H1 (cell line): ENCODE data around the gene GABPB1. TPM values are rescaled to one million over a fixed set of nuclear protein-coding genes. Genes with fewer than 3 reads are reported as not detected.

ENCODE experiments used
- CTCF ChIA-PET: fragments of 300-600 bp; sonication (Branson Sonifier 250); formaldehyde crosslinking; loops from one replicate; lab custom pipeline; 2021; ENCODE audit not compliant: partially characterized antibody; lab: Charles Lee
- POLR2A ChIA-PET: fragments of 300-600 bp; sonication (Branson Sonifier 250); formaldehyde crosslinking; loops from one replicate; lab custom pipeline; 2021; ENCODE audit warnings: inconsistent platforms; ENCODE audit not compliant: partially characterized antibody; lab: Charles Lee
- DNase-seq, 2 experiments: peaks; one replicate each; pipeline versions ENCODE4 v3.0.0 to v3.0.0-alpha.2; 2010 to 2022; ENCODE audit warnings: low spot score in 2 of 2, low read depth in 1 of 2, mixed read lengths in 1 of 2
- FAIRE-seq: peaks from 2 replicates; lab custom pipeline; 2011; peaks lifted over from hg19 to GRCh38; lab: Jason Lieb, UNC
- H2AFZ ChIP-seq: 2 replicates; pipeline ENCODE4 v1.8.1; 2012; ENCODE audit warnings: low read length, inconsistent platforms
- H2AK5ac ChIP-seq: 2 replicates; pipeline ENCODE4 v1.6.1; 2013; ENCODE audit warnings: low read depth, low read length
- H2BK120ac ChIP-seq: replicated peaks from 2 replicates; pipeline ENCODE3; 2013; ENCODE audit warnings: low read depth, low read length, inconsistent platforms
- H2BK12ac ChIP-seq: 2 replicates; pipeline ENCODE4 v1.6.1; 2013; ENCODE audit warnings: low read depth, low read length
- H2BK15ac ChIP-seq: 2 replicates; pipeline ENCODE4 v1.6.1; 2013; ENCODE audit warnings: low read length
- H2BK20ac ChIP-seq: 2 replicates; pipeline ENCODE4 v1.6.1; 2013; ENCODE audit warnings: low read length
- H2BK5ac ChIP-seq: 2 replicates; pipeline ENCODE4 v1.6.1; 2013; ENCODE audit warnings: low read depth, low read length
- H3K14ac ChIP-seq: 2 replicates; pipeline ENCODE4 v1.6.1; 2013; ENCODE audit warnings: inconsistent platforms; ENCODE audit not compliant: insufficient read length
- H3K18ac ChIP-seq: 2 replicates; pipeline ENCODE4 v1.6.1; 2013; ENCODE audit warnings: low read length; ENCODE audit errors: extremely low read depth
- H3K23ac ChIP-seq: 2 replicates; pipeline ENCODE4 v1.6.1; 2013; ENCODE audit warnings: inconsistent platforms; ENCODE audit not compliant: insufficient read length
- H3K23me2 ChIP-seq: 2 replicates; pipeline ENCODE4 v1.6.1; 2013; ENCODE audit warnings: low read depth, low read length
- H3K27ac ChIP-seq: 2 replicates; pipeline ENCODE4 v1.6.1; 2011; ENCODE audit warnings: low read depth, low read length, inconsistent platforms
- H3K27me3 ChIP-seq, 4 experiments: replicated peaks in 1 of 4; 1 replicate in 1 of 4; 2 replicates in 3 of 4; pipeline versions ENCODE4 v1.6.1 to v1.8.1; 2011 to 2013; ENCODE audit warnings: low read length in 3 of 4, mild to moderate bottlenecking in 3 of 4, inconsistent platforms in 2 of 4, mixed read lengths in 2 of 4, moderate library complexity in 1 of 4; ENCODE audit not compliant: control insufficient read depth in 3 of 4, insufficient read depth in 3 of 4; ENCODE audit errors: extremely low read depth in 1 of 4
- H3K36me3 ChIP-seq, 4 experiments: 2 replicates each; pipeline versions ENCODE4 v1.6.1 to v1.8.1; 2011 to 2013; ENCODE audit warnings: mild to moderate bottlenecking in 4 of 4, low read length in 3 of 4, moderate library complexity in 2 of 4, control low read depth in 1 of 4, inconsistent platforms in 1 of 4; ENCODE audit not compliant: insufficient read depth in 4 of 4, control insufficient read depth in 2 of 4
- H3K4ac ChIP-seq: replicated peaks from 2 replicates; pipeline ENCODE3; 2013; ENCODE audit warnings: low read length, low read depth, mixed read lengths, inconsistent platforms; ENCODE audit not compliant: insufficient read length
- H3K4me1 ChIP-seq, 4 experiments: replicated peaks in 1 of 4; 1 replicate in 1 of 4; 2 replicates in 3 of 4; pipeline versions ENCODE4 v1.6.1 to v1.8.1; 2011 to 2013; ENCODE audit warnings: low read length in 3 of 4, inconsistent platforms in 2 of 4, mixed read lengths in 1 of 4; ENCODE audit not compliant: insufficient read depth in 4 of 4, control insufficient read depth in 3 of 4
- H3K4me2 ChIP-seq, 2 experiments: 2 replicates each; pipeline versions ENCODE4 v1.6.1 to v1.8.1; 2011 to 2013; ENCODE audit warnings: low read depth in 2 of 2, low read length in 2 of 2, control low read depth in 1 of 2, inconsistent platforms in 1 of 2, mild to moderate bottlenecking in 1 of 2; ENCODE audit not compliant: insufficient read depth in 1 of 2
- H3K4me3 ChIP-seq, 4 experiments: fragments of 200-600, 300-600 bp in 1 of 4; sonication (generic), shearing (Covaris generic), sonication (Bioruptor Twin) in 1 of 4; 2 replicates each; pipeline versions ENCODE4 v1.5.1 to v1.8.1; 2011 to 2016; ENCODE audit warnings: low read length in 4 of 4, low read depth in 3 of 4, control low read depth in 2 of 4, inconsistent platforms in 2 of 4, mild to moderate bottlenecking in 2 of 4, mixed read lengths in 1 of 4, moderate library complexity in 1 of 4; ENCODE audit not compliant: insufficient read depth in 2 of 4; ENCODE audit errors: extremely low read depth in 1 of 4
- H3K56ac ChIP-seq: replicated peaks from 2 replicates; pipeline ENCODE3; 2013; ENCODE audit warnings: low read depth, mild to moderate bottlenecking, mixed read lengths, low read length, inconsistent platforms; ENCODE audit not compliant: insufficient read length
- H3K79me1 ChIP-seq: 2 replicates; pipeline ENCODE4 v1.6.1; 2013; ENCODE audit warnings: low read depth, low read length, control low read depth
- H3K79me2 ChIP-seq, 2 experiments: 2 replicates each; pipeline versions ENCODE4 v1.6.1 to v1.8.1; 2012 to 2013; ENCODE audit warnings: low read length in 2 of 2, mild to moderate bottlenecking in 2 of 2, inconsistent platforms in 1 of 2; ENCODE audit not compliant: insufficient read depth in 2 of 2, control insufficient read depth in 1 of 2
- H3K9ac ChIP-seq, 4 experiments: replicated peaks in 1 of 4; 1 replicate in 1 of 4; 2 replicates in 3 of 4; pipeline versions ENCODE4 v1.6.1 to v1.8.1; 2011 to 2013; ENCODE audit warnings: low read depth in 3 of 4, low read length in 3 of 4, control low read depth in 2 of 4, mild to moderate bottlenecking in 2 of 4, moderate library complexity in 2 of 4, inconsistent platforms in 1 of 4; ENCODE audit errors: extremely low read depth in 1 of 4
- H3K9me3 ChIP-seq, 2 experiments: 2 replicates each; pipeline versions ENCODE4 v1.6.1 to v1.8.1; 2012 to 2013; ENCODE audit warnings: mild to moderate bottlenecking in 2 of 2, moderate library complexity in 2 of 2, control low read depth in 1 of 2, inconsistent platforms in 1 of 2, low read depth in 1 of 2, low read length in 1 of 2, mixed read lengths in 1 of 2; ENCODE audit not compliant: insufficient read depth in 2 of 2
- H4K20me1 ChIP-seq, 2 experiments: replicated peaks in 1 of 2; 2 replicates each; pipeline versions ENCODE3 to v1.8.1; 2011 to 2013; ENCODE audit warnings: inconsistent platforms in 2 of 2, low read length in 2 of 2, mild to moderate bottlenecking in 1 of 2; ENCODE audit not compliant: insufficient read depth in 2 of 2, control insufficient read depth in 1 of 2
- H4K5ac ChIP-seq: 2 replicates; pipeline ENCODE4 v1.6.1; 2013; ENCODE audit warnings: low read length, low read depth, mixed read lengths, inconsistent platforms; ENCODE audit not compliant: insufficient read length
- H4K8ac ChIP-seq: 2 replicates; pipeline ENCODE4 v1.8.0; 2013; ENCODE audit warnings: mild to moderate bottlenecking, moderate library complexity, low read length, inconsistent platforms; ENCODE audit not compliant: insufficient read depth; ENCODE audit errors: extremely low read depth
- H4K91ac ChIP-seq: replicated peaks from 2 replicates; pipeline ENCODE3; 2013; ENCODE audit warnings: low read length, mixed read lengths, inconsistent platforms; ENCODE audit not compliant: insufficient read length
- BACH1 ChIP-seq: IDR thresholded peaks from 2 replicates; pipeline ENCODE4 v1.6.1; 2012; ENCODE audit warnings: low read length, improper control_type of control experiment
- RAD21 ChIP-seq, 2 experiments: IDR thresholded peaks in 1 of 2; conservative IDR thresholded peaks in 1 of 2; 2 replicates each; pipeline ENCODE4 v1.6.1; 2011; ENCODE audit warnings: low read depth in 2 of 2, low read length in 2 of 2, improper control_type of control experiment in 1 of 2, inconsistent platforms in 1 of 2, mild to moderate bottlenecking in 1 of 2, moderate library complexity in 1 of 2
- WGBS, 2 experiments: shearing (Covaris generic) in 1 of 2; methylation state at CpG; one replicate each; pipeline versions ENCODE4 v1.1.6 to v1.1.7; 2013 to 2015; ENCODE audit warnings: low lambda C conversion rate in 2 of 2, mixed read lengths in 2 of 2, inconsistent platforms in 1 of 2, low coverage in 1 of 2, missing lambda C conversion rate in 1 of 2; ENCODE audit not compliant: insufficient replicate concordance in 2 of 2, insufficient coverage in 1 of 2, insufficient read length in 1 of 2; ENCODE audit errors: extremely low coverage in 1 of 2, missing lambda C conversion rate in 1 of 2; 5-methylcytosine and 5-hydroxymethylcytosine counted together
- polyA plus RNA-seq, 7 experiments: library from polyadenylated mRNA; depleted of rRNA in 3 of 7; stranded (reverse) in 5 of 7; unstranded in 2 of 7; fragments of >200 nt in 5 of 7; fragments of 200-250 nt in 2 of 7; gene quantifications; 1 replicate in 5 of 7; 2 replicates in 1 of 7; 4 replicates in 1 of 7; pipeline versions ENCODE4 v1.2.1 to v1.2.3, GENCODE V29; 2011 to 2013; ENCODE audit warnings: missing spikeins in 2 of 7, mixed read lengths in 2 of 7
- total RNA-seq: library from RNA; stranded (reverse); fragmentation: NEBNext Ultra II Directional; extraction: Animal tissue kit (Norgen Biotek cat#: 25700); gene quantifications from 2 replicates; pipeline ENCODE4 v1.2.1, GENCODE V29; 2021

GABPB1 gene
- total and polyA plus RNA-seq, 2 of the 8 experiments (the other 6 are each of a cell fraction or from before 2014, with no cell fraction given): 24.5 to 32.3 TPM

GRCh38 chr15:50335251-50335650, 19.7 kb downstream of the GABPB1 start:
- Histone ChIP-seq H3K79me1 (no peaks in the 10 kb centered on the region; the same call in 1 of the 2 replicates), H3K56ac (no peak overlapping the region), H3K4me2 (no peak overlapping the region), H3K23ac (no peak overlapping the region), H3K27ac (no peak overlapping the region), H3K27me3 (peaks cover 0 to 1% (median 0%) of the 10 kb centered on the region in 4 experiments; a peak in 1 of 7 replicates), H2BK20ac (no peak overlapping the region), H3K36me3 (no peaks in the 10 kb centered on the region), H3K4ac (no peak overlapping the region), H3K9me3 (no peaks in the 10 kb centered on the region), H2AFZ (no peak overlapping the region), H3K14ac (no peak overlapping the region), H2BK12ac (no peak overlapping the region), H3K79me2 (peaks cover 0 to 13% of the 10 kb centered on the region in 2 experiments; a peak in 2 of 4 replicates), H2AK5ac (no peak overlapping the region), H2BK15ac (no peak overlapping the region), H3K4me1 (peaks cover 0 to 5% (median 1%) of the 10 kb centered on the region in 4 experiments; a peak in 3 of 7 replicates), H3K4me3 (no peak overlapping the region), H3K23me2 (no peaks in the 10 kb centered on the region), H3K18ac (no peak overlapping the region), H4K91ac (no peak overlapping the region), H4K5ac (no peak overlapping the region), H4K20me1 (peaks cover 0 to under 1% of the 10 kb centered on the region in 2 experiments), H2BK120ac (no peak overlapping the region), H4K8ac (no peak overlapping the region), H3K9ac (no peak overlapping the region), H2BK5ac (no peak overlapping the region)
- CTCF ChIA-PET: no interaction called here
- DNase-seq (no peak), FAIRE-seq (no peak)
- POLR2A ChIA-PET: interaction anchor here (5.5 kb wide), 1 partner anchor 20 kb away, joined by 34 read pairs; the partner anchor contains the start of gene GABPB1
- 86% methylated on average over 4 of the region's 4 CpGs; no CpG with 5 or more reads in 1 of the 2 experiments for WGBS, 2 experiments
- TF ChIP-seq BACH1: no peak
- TF ChIP-seq RAD21 (IDR thresholded peaks at IDR 0.05 in 1 of 2, conservative IDR thresholded peaks at IDR 0.05 in 1 of 2; ENCODE audit: low read depth in 2 of 2, low read length in 2 of 2): no peak
